Activated naive CD4-positive, alpha-beta T cell treated with anti-CD3 and anti-CD28 coated beads, Interleukin-2, amount 50 U/mL, for 24 hours (primary cell): Measurements from ENCODE around the gene RTKN.
"Not testable (repeated sequence)": the region's sequence is repeated elsewhere in the genome, so short reads cannot be mapped to it uniquely, and the experiment has no call there.

Experiments
- H3K27ac Mint-ChIP-seq: one replicate; pipeline ENCODE4 v1.8.0; 2021; ENCODE audit warnings: mild to moderate bottlenecking, mixed read lengths
- H3K27me3 Mint-ChIP-seq: one replicate; pipeline ENCODE4 v1.8.0; 2021; ENCODE audit warnings: mixed read lengths
- H3K36me3 Mint-ChIP-seq: one replicate; pipeline ENCODE4 v1.8.0; 2021; ENCODE audit warnings: mixed read lengths
- H3K4me1 Mint-ChIP-seq: one replicate; pipeline ENCODE4 v1.8.0; 2021; ENCODE audit warnings: mixed read lengths
- H3K4me3 Mint-ChIP-seq: one replicate; pipeline ENCODE4 v1.8.0; 2021; ENCODE audit warnings: mild to moderate bottlenecking, mixed read lengths
- H3K9me3 Mint-ChIP-seq: one replicate; pipeline ENCODE4 v1.8.0; 2021; ENCODE audit warnings: mixed read lengths

RTKN gene

DNA sequence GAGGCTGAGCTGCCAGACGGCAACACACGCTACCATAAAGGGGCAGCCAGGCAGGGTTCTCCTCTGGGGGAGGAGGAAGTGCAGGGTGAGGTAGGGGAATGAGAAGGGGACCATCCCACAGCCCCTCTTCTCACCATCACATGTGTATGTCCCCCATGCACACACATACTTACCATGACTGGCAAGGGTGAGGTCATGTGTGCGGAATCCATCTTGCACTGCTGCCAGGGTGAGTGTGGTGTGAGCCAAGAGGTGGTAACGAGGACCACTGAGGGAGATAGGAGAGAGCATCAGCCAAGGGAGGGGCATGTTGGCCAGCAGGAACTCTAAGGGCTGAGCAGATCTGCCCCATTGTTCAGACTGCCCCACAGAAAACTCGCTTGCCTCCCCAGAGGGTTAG, 13.1 kb downstream of the RTKN start:
- Mint-ChIP-seq H3K4me1 (no peaks in the 10 kb centered on the region), H3K27me3 (no peaks in the 10 kb centered on the region), H3K4me3 (no peak overlapping the region), H3K36me3 (peaks cover 5% of the 10 kb centered on the region), H3K9me3 (no peaks in the 10 kb centered on the region), H3K27ac (no peak overlapping the region)

GRCh38 chr2:74427551-74427950, 14.2 kb downstream of the RTKN start:
- Mint-ChIP-seq H3K27ac (no peak overlapping the region), H3K36me3 (peaks cover 5% of the 10 kb centered on the region), H3K4me1 (peaks cover 8% of the 10 kb centered on the region), H3K9me3 (no peaks in the 10 kb centered on the region), H3K27me3 (no peaks in the 10 kb centered on the region), H3K4me3 (no peak overlapping the region)

DNA sequence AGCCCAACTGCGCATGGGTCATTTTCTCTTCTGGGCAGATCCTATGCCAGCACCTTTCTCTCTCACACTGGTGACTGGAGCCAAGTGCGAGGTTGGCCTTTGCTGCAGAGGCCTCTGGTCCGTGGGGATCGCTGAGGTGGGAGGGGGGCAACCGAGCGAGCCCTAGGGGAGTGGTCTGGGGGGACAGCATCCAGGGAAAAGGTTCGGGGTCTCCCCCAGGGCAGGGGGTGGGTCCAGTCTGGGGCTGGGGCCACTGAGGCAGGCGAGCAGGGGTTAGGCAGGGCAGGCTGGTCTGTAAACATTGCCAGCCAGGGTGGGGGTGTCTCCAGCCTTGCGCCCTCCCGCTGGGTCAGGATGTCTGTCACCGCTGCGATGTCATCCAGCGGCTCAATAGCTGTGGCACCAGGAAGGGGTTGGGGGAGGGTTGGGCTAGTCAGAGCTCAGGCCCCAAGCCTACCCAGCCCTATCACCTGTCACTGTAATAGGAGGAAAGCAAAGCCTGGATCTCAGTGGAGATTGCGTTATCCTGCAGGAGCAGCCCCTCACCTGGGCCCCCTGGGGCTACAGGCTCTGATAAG, 15.5 kb downstream of the RTKN start:
- H3K9me3 Mint-ChIP-seq, result no peaks in the 10 kb centered on the region
- H3K4me3 Mint-ChIP-seq, result no peak overlapping the region
- peaks cover 15% of the 10 kb centered on the region for H3K4me1 Mint-ChIP-seq
- no peak overlapping the region for H3K27ac Mint-ChIP-seq
- peaks cover 5% of the 10 kb centered on the region for H3K36me3 Mint-ChIP-seq
- H3K27me3 Mint-ChIP-seq, result no peaks in the 10 kb centered on the region

DNA sequence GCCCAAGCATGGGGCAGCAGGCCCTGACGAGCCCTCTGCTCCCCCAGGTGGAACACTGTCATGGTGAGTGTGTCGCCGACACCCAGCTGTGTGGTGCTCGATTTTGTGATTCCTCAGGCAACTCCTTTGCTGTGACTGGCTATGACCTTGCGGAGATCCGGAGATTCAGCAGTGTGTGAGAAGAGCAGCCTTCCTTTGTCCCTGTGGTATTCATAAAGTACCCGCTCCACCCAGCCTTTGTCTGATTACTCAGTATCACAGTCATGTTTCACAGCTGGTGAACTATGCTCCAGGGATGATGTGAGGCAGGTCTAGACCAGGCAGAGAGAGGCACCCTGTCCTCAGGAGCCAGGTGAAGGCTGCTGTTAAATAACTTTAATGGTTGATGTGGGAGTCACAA, 16.2 kb downstream of the RTKN start:
- H3K27me3 Mint-ChIP-seq, result no peaks in the 10 kb centered on the region
- H3K4me3 Mint-ChIP-seq, result no peak overlapping the region
- no peak overlapping the region for H3K27ac Mint-ChIP-seq
- peaks cover 5% of the 10 kb centered on the region for H3K36me3 Mint-ChIP-seq
- peaks cover 21% of the 10 kb centered on the region for H3K4me1 Mint-ChIP-seq
- no peaks in the 10 kb centered on the region for H3K9me3 Mint-ChIP-seq

GRCh38 chr2:74424995-74425406, 16.7 kb downstream of the RTKN start:
- Mint-ChIP-seq H3K4me1 (peaks cover 27% of the 10 kb centered on the region), H3K36me3 (peaks cover 5% of the 10 kb centered on the region), H3K27me3 (no peaks in the 10 kb centered on the region), H3K9me3 (no peaks in the 10 kb centered on the region), H3K27ac (no peak overlapping the region), H3K4me3 (no peak overlapping the region)

GRCh38 chr2:74424139-74424992, 17.4 kb downstream of the RTKN start:
- no peak overlapping the region for H3K4me3 Mint-ChIP-seq
- H3K27ac Mint-ChIP-seq, result no peak overlapping the region
- peaks cover 29% of the 10 kb centered on the region for H3K4me1 Mint-ChIP-seq
- H3K27me3 Mint-ChIP-seq, result no peaks in the 10 kb centered on the region
- H3K36me3 Mint-ChIP-seq, result peaks cover 5% of the 10 kb centered on the region
- H3K9me3 Mint-ChIP-seq, result no peaks in the 10 kb centered on the region

GRCh38 chr2:74423231-74424095, 18.3 kb downstream of the RTKN start:
- Mint-ChIP-seq H3K36me3 (peaks cover 5% of the 10 kb centered on the region), H3K4me1 (peaks cover 29% of the 10 kb centered on the region), H3K9me3 (no peaks in the 10 kb centered on the region), H3K27me3 (no peaks in the 10 kb centered on the region), H3K4me3 (peak overlapping the region; percentile 100), H3K27ac (peak overlapping the region; percentile 76)

DNA sequence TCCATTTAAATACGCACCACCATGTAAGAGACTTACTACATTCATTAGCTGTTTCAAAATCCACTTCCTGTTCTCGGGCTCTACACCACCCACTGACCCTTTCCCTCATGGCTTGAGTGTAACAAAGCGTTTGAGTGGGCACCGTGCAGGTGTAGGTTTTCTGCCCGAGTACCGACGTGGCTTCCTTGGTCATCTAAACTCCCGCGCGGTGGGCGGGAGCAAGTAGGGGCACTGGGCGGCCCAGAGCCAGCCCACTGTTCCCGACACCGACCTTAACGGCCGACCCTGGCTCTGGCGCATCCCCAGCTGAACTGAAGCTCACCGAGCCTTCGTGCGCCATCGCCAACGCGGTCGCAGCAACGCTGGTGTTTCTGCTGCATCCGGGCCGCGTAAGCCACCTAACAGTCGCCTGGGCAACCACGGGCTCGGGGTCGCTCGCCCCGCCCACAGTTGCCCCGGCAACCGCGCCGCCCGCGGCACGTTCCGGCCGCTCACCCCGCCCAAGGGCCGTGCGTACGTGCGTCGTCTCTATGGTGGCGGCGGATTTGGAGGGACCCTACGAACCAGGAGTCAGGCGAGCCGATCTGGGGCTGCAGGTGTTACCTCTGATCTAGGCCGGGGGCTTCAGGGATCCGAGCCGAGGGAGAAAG, 20.4 kb downstream of the RTKN start, which contains the start of the genes C2orf81 and WDR54:
TSS of gene C2orf81 (minus strand) at position 399 of the 650 bp plus-strand sequence. CDS start at position 340, 59 bp downstream.
TSS of gene WDR54 (plus strand) at position 510 of the 650 bp plus-strand sequence. CDS start 424 bp downstream, outside the sequence.
- Mint-ChIP-seq H3K4me1 (peaks cover 29% of the 10 kb centered on the region), H3K9me3 (no peaks in the 10 kb centered on the region), H3K4me3 (peak within 1 kb of the TSS; percentile 100), H3K36me3 (peaks cover 5% of the 10 kb centered on the region), H3K27me3 (no peaks in the 10 kb centered on the region), H3K27ac (peak within 1 kb of the TSS; percentile 97)

GRCh38 chr2:74420443-74421103, 21.2 kb downstream of the RTKN start:
- Mint-ChIP-seq H3K27ac (peak overlapping the region; percentile 79), H3K4me1 (peaks cover 37% of the 10 kb centered on the region), H3K4me3 (peak overlapping the region; percentile 100)
- not testable (repeated sequence) for H3K36me3 Mint-ChIP-seq, H3K9me3 Mint-ChIP-seq, H3K27me3 Mint-ChIP-seq

DNA sequence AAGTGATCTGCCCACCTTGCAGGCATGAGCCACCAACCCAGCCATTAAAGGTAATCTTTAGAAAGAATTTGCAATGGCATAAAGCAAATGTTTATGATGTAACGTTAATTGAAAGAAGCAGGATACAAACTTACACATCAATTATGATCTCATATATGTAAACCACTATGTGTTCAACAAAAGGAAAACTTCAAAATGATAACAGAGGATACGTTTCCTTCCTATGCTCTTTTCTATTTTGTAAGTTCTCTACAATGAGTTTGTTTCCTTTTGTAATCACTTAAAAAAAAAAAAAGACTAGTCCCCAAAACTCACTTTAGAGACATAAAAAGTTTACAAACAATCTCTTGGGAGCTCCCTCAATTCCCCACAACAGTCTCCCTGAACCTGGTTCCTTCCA, 21.7 kb downstream of the RTKN start:
- no peak overlapping the region for H3K27ac Mint-ChIP-seq
- H3K27me3 Mint-ChIP-seq, result no peaks in the 10 kb centered on the region
- no peaks in the 10 kb centered on the region for H3K9me3 Mint-ChIP-seq
- peaks cover 1% of the 10 kb centered on the region for H3K36me3 Mint-ChIP-seq
- peak overlapping the region; percentile 54 for H3K4me3 Mint-ChIP-seq
- H3K4me1 Mint-ChIP-seq, result peaks cover 41% of the 10 kb centered on the region

- Mint-ChIP-seq H3K27ac (no peak overlapping the region), H3K4me3 (no peak overlapping the region), H3K27me3 (no peaks in the 10 kb centered on the region), H3K4me1 (peaks cover 41% of the 10 kb centered on the region), H3K9me3 (no peaks in the 10 kb centered on the region), H3K36me3 (no peaks in the 10 kb centered on the region)
Observed at GRCh38 chr2:74419345-74419744, 22.4 kb downstream of the RTKN start.

- Mint-ChIP-seq H3K27me3 (no peaks in the 10 kb centered on the region), H3K27ac (no peak overlapping the region), H3K4me1 (peaks cover 48% of the 10 kb centered on the region), H3K4me3 (no peak overlapping the region), H3K9me3 (no peaks in the 10 kb centered on the region), H3K36me3 (no peaks in the 10 kb centered on the region)
Observed at GRCh38 chr2:74418312-74418711, 23.4 kb downstream of the RTKN start.

DNA sequence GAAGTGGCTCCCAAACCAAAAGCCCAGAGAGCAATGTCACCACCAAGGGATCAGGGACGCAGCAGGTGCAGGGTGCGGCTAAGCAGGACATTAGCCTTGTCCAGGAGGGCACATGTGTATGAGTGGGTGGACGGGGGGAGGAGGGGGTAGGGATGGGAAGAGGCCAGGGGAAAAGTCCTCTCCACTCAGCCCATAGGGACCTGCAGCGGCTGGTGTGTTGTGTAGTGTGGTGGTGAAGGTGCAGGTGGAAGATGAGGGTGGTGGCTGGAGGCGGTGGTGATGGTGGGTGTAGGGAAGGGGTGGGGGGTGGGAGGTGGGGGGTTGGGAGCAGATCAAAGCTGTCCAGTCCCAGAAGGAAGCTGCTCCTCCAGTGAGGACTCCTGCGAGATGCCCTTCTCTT, 24.0 kb downstream of the RTKN start:
- Mint-ChIP-seq H3K27me3 (no peaks in the 10 kb centered on the region), H3K36me3 (no peaks in the 10 kb centered on the region), H3K27ac (no peak overlapping the region), H3K4me1 (peaks cover 45% of the 10 kb centered on the region), H3K4me3 (no peak overlapping the region), H3K9me3 (no peaks in the 10 kb centered on the region)

DNA sequence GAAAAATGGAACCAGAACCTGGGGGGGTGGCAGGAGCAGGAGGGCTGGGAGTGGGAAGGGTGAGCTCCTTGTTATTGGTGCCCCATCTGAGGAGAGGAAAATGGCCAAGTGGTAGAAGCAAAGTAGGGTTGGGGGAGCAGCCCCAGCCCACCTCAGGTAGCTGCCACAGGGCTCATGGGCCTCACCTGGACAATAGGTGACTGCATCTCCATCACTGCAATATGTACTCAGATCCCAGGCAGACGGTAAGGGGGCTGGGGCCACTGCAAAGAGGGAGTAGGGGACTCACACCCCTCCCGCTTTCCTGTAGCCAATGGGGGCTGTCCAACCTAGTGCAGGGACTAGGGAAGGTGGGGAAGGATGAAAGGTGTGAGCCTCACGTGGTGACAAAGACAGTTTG, 24.5 kb downstream of the RTKN start:
- H3K4me3 Mint-ChIP-seq, result no peak overlapping the region

GRCh38 chr2:74416778-74417177, 25.0 kb downstream of the RTKN start:
- Mint-ChIP-seq H3K9me3 (no peaks in the 10 kb centered on the region), H3K27ac (no peak overlapping the region), H3K4me1 (peaks cover 38% of the 10 kb centered on the region), H3K36me3 (no peaks in the 10 kb centered on the region), H3K27me3 (no peaks in the 10 kb centered on the region), H3K4me3 (no peak overlapping the region)

More for the DNA sequence above, 24.5 kb downstream of the RTKN start:
- H3K27ac Mint-ChIP-seq, result no peak overlapping the region
- H3K36me3 Mint-ChIP-seq, result no peaks in the 10 kb centered on the region
- H3K4me1 Mint-ChIP-seq, result peaks cover 43% of the 10 kb centered on the region
- no peaks in the 10 kb centered on the region for H3K9me3 Mint-ChIP-seq
- no peaks in the 10 kb centered on the region for H3K27me3 Mint-ChIP-seq
